HepG2 (cell line): ENCODE data around the gene ACSS3. TPM values are rescaled to one million over a fixed set of nuclear protein-coding genes. Genes with fewer than 3 reads are reported as not detected.
A peak's percentile ranks its signal among the peaks of the same experiment; 100 is the strongest.

Experiments used
- ATAC-seq: fragments of 200-7000 bp; cut with Tn5 transposase; 3 replicates; pipeline ENCODE4 v1.9.1; 2020; ENCODE audit warnings: mild to moderate bottlenecking, moderate library complexity
- BruUV-seq: library from RNA; stranded (reverse); fragments of 400-500 nt; replicated peaks from 2 replicates; lab custom pipeline; 2021; lab: Mats Ljungman, UMichigan
- CTCF ChIA-PET: fragments of 300-600 bp; formaldehyde crosslinking; extraction: SDS; loops from one replicate; lab custom pipeline; 2021; ENCODE audit warnings: low total read pairs, inconsistent platforms, low intra/inter-chr PET ratio; lab: Yijun Ruan, JAX
- POLR2A ChIA-PET: fragments of 350-600 bp; sonication (Branson Sonifier 250); formaldehyde crosslinking; loops from one replicate; lab custom pipeline; 2020; ENCODE audit warnings: antibody characterized with exemption, inconsistent platforms; lab: Yijun Ruan, JAX
- DNase-seq: peaks from one replicate; pipeline ENCODE4 v3.0.0-alpha.2; 2015; ENCODE audit warnings: low spot score
- FAIRE-seq: peaks from 3 replicates; lab custom pipeline; 2011; peaks lifted over from hg19 to GRCh38; lab: Jason Lieb, UNC
- H2AFZ ChIP-seq: one replicate; pipeline ENCODE4 v1.6.1; 2011; ENCODE audit warnings: low read length, inconsistent platforms
- H3K27ac ChIP-seq: fragments of 300-600 bp; 3 replicates; pipeline ENCODE4 v1.8.0; 2011; ENCODE audit warnings: mixed run types, mild to moderate bottlenecking, mixed read lengths, low read length, inconsistent platforms; ENCODE audit not compliant: insufficient read depth; ENCODE audit errors: extremely low read length
- H3K27me3 ChIP-seq, 2 experiments: fragments of 200-600 bp in 1 of 2; 2 replicates in 1 of 2; 3 replicates in 1 of 2; pipeline versions ENCODE4 v1.6.0 to v1.8.0; 2011; ENCODE audit warnings: low read length in 2 of 2, mild to moderate bottlenecking in 2 of 2, moderate library complexity in 2 of 2, inconsistent platforms in 1 of 2; ENCODE audit not compliant: insufficient read depth in 2 of 2, control insufficient read depth in 1 of 2
- H3K36me3 ChIP-seq, 2 experiments: fragments of 200-600 bp in 1 of 2; replicated peaks in 1 of 2; 2 replicates in 1 of 2; 3 replicates in 1 of 2; pipeline versions ENCODE4 v1.5.1 to v1.8.0; 2011; ENCODE audit warnings: low read length in 2 of 2, inconsistent platforms in 1 of 2; ENCODE audit not compliant: insufficient read depth in 2 of 2, control insufficient read depth in 1 of 2
- H3K4me1 ChIP-seq: 2 replicates; pipeline ENCODE4 v1.5.1; 2012; ENCODE audit warnings: low read length, inconsistent platforms; ENCODE audit not compliant: insufficient read depth
- H3K4me2 ChIP-seq: 2 replicates; pipeline ENCODE4 v1.6.0; 2011; ENCODE audit warnings: low read depth, low read length, inconsistent platforms
- H3K4me3 ChIP-seq, 3 experiments: fragments of 200-600 bp in 1 of 3; sonication (generic), shearing (Covaris generic) in 1 of 3; replicated peaks in 1 of 3; 2 replicates each; pipeline ENCODE4 v1.5.1; 2011 to 2016; ENCODE audit warnings: low read length in 3 of 3, inconsistent platforms in 2 of 3, low read depth in 2 of 3, mild to moderate bottlenecking in 2 of 3, control low read depth in 1 of 3, mixed read lengths in 1 of 3; ENCODE audit not compliant: insufficient read depth in 1 of 3
- H3K79me2 ChIP-seq: one replicate; pipeline ENCODE4 v1.6.1; 2011; ENCODE audit warnings: low read length, inconsistent platforms; ENCODE audit not compliant: insufficient read depth
- H3K9ac ChIP-seq: 2 replicates; pipeline ENCODE4 v1.6.0; 2011; ENCODE audit warnings: mild to moderate bottlenecking, low read depth, low read length, inconsistent platforms; ENCODE audit not compliant: insufficient read depth
- H3K9me3 ChIP-seq: 2 replicates; pipeline ENCODE4 v1.5.1; 2012; ENCODE audit warnings: mild to moderate bottlenecking, low read length
- H4K20me1 ChIP-seq: 2 replicates; pipeline ENCODE4 v1.6.0; 2011; ENCODE audit warnings: inconsistent platforms, mild to moderate bottlenecking, low read length, moderate library complexity; ENCODE audit not compliant: insufficient read depth
- BORCS8-MEF2B ChIP-seq: sonication (generic); formaldehyde crosslinking; IDR thresholded peaks from 2 replicates; pipeline ENCODE4 v1.8.0; 2022; ENCODE audit warnings: mild to moderate bottlenecking, missing genetic modification reagents
- CREB1 ChIP-seq, 2 experiments: fragments of 450-650 bp in 1 of 2; IDR thresholded peaks; 2 replicates each; pipeline ENCODE4 v1.6.1; 2016 to 2017; ENCODE audit warnings: control low read depth in 1 of 2, mild to moderate bottlenecking in 1 of 2, missing compliant biosample characterization in 1 of 2, missing genetic modification characterization in 1 of 2
- HCFC1 ChIP-seq: fragments of 150-350 bp; IDR thresholded peaks from 2 replicates; pipeline ENCODE4 v1.6.1; 2014; ENCODE audit warnings: low read depth, low read length
- RBFOX2 ChIP-seq: fragments of 200-400 bp; formaldehyde crosslinking; IDR thresholded peaks from 2 replicates; pipeline ENCODE4 v1.6.1; 2017; ENCODE audit warnings: low read depth, mild to moderate bottlenecking, low read length
- SOX13 ChIP-seq, 3 experiments: fragments of 450-650 bp in 1 of 3; sonication (generic) in 1 of 3; formaldehyde crosslinking in 1 of 3; IDR thresholded peaks in 2 of 3; conservative IDR thresholded peaks in 1 of 3; 2 replicates each; pipeline versions ENCODE4 v1.5.0 to v1.6.1; 2016 to 2020; ENCODE audit warnings: antibody characterized with exemption in 1 of 3, mild to moderate bottlenecking in 1 of 3, missing compliant biosample characterization in 1 of 3, missing genetic modification reagents in 1 of 3, moderate library complexity in 1 of 3
- STAG1 ChIP-seq: sonication (generic); formaldehyde crosslinking; IDR thresholded peaks from 2 replicates; pipeline ENCODE4 v1.4.0; 2020; ENCODE audit warnings: missing genetic modification reagents
- ZNF605 ChIP-seq: sonication (generic); formaldehyde crosslinking; IDR thresholded peaks from 2 replicates; pipeline ENCODE4 v1.8.0; 2022; ENCODE audit warnings: mild to moderate bottlenecking, missing genetic modification reagents
- WGBS: methylation state at CpG from one replicate; pipeline ENCODE4 v1.1.6; 2017; ENCODE audit warnings: low lambda C conversion rate; 5-methylcytosine and 5-hydroxymethylcytosine counted together
- in situ Hi-C: cut with HindIII; loops from 2 replicates; pipeline ENCODE4 v1.10.0; 2017; ENCODE audit warnings: low pct_unique_long_range_greater_than_20kb; ENCODE audit not compliant: extremely low pct_ligation_motif_present
- intact Hi-C: fragments of 100-400 bp; cut with micrococcal nuclease; formaldehyde crosslinking; loops from one replicate; pipeline ENCODE4 v1.10.0; 2022; ENCODE audit not compliant: unreplicated experiment
- polyA plus RNA-seq, 8 experiments: library from polyadenylated mRNA; depleted of rRNA in 3 of 8; stranded (reverse) in 7 of 8; unstranded in 1 of 8; fragments of >200 nt; fragmentation: Illumina TruSeq in 4 of 8; extraction: Trizol in 4 of 8; gene quantifications; 2 replicates each; pipeline versions ENCODE4 v1.2.1 to v1.2.3, GENCODE V29; 2011 to 2016; ENCODE audit warnings: low read depth in 4 of 8, missing spikeins in 1 of 8, mixed read lengths in 1 of 8; ENCODE audit not compliant: insufficient read depth in 1 of 8
- total RNA-seq, 5 experiments: library from RNA; depleted of rRNA; stranded (reverse); fragments of >200 nt; fragmentation: Illumina TruSeq; extraction: Trizol; gene quantifications; 2 replicates each; pipeline ENCODE4 v1.2.3, GENCODE V29; 2016; ENCODE audit warnings: low read depth in 1 of 5

ACSS3 gene
- total and polyA plus RNA-seq, 2 of the 13 experiments (the other 11 are each of a cell fraction or from before 2014, with no cell fraction given), result 79.5 to 86.3 TPM

- peak overlapping the region; percentile 48 for H3K9ac ChIP-seq
- ATAC-seq (0 out of 3 replicates have a peak, but pooled peaks have one; percentile 26), DNase-seq (no peak), FAIRE-seq (no peak)
- BruUV-seq, result no TSS peak
- H3K9me3 ChIP-seq, result no peaks in the 10 kb centered on the region
- POLR2A ChIA-PET, result interaction anchor here (1.0 to 1.7 kb wide), 3 partner anchors 36 to 62 kb away, joined by 3 to 7 read pairs (median 3); no protein-coding TSS in a partner anchor
- peaks cover 97% of the 10 kb centered on the region for H3K4me1 ChIP-seq
- H3K4me3 ChIP-seq, result peak overlapping the region in 2 of 3 experiments; percentile 17 to 38; a peak in 2 of 6 replicates
- in situ Hi-C loops, result no loop called here
- no peak for TF ChIP-seq ZNF605 (CRISPR knock-in tag)
- no peak for TF ChIP-seq SOX13 (IDR thresholded peaks at IDR 0.05)
- TF ChIP-seq SOX13 (CRISPR knock-in tag; conservative IDR thresholded peaks at IDR 0.05 in 1 of 2, IDR thresholded peaks at IDR 0.05 in 1 of 2), result peak in 1 of 2 experiments; percentile 9; a peak in 1 of 4 replicates
- no peak for TF ChIP-seq STAG1
- TF ChIP-seq RBFOX2, result peak; percentile 61; the same call in 1 of the 2 replicates
- TF ChIP-seq HCFC1, result no peak
- TF ChIP-seq BORCS8-MEF2B, result no peak
- TF ChIP-seq CREB1 (IDR thresholded peaks at IDR 0.05), result no peak
- 0 out of 2 replicates have a peak, but pooled peaks have one; percentile 25 for TF ChIP-seq CREB1 (CRISPR knock-in tag; IDR thresholded peaks at IDR 0.05)
- WGBS, result 59% methylated on average over 1 of the region's 1 CpG
- intact Hi-C loops, result no loop called here
- peak overlapping the region; percentile 63 for H3K4me2 ChIP-seq
- H2AFZ ChIP-seq, result no peak overlapping the region
- no peaks in the 10 kb centered on the region for H3K36me3 ChIP-seq
- H3K27ac ChIP-seq, result peak overlapping the region; percentile 73
- H4K20me1 ChIP-seq, result peaks cover 3% of the 10 kb centered on the region; the same call in 1 of the 2 replicates
- no peaks in the 10 kb centered on the region for H3K27me3 ChIP-seq
- peaks cover 98% of the 10 kb centered on the region for H3K79me2 ChIP-seq
- CTCF ChIA-PET, result no interaction called here
Observed at GRCh38 chr12:81084811-81085350, 7.0 kb downstream of the ACSS3 start.
